OCI-LY7 (cell line): ENCODE measurements around the gene GRM4. TPM values are rescaled to one million over a fixed set of nuclear protein-coding genes. Genes with fewer than 3 reads are reported as not detected.

Experiments
- BruUV-seq: library from RNA; stranded (reverse); fragments of 400-500 nt; replicated peaks from 2 replicates; lab custom pipeline; 2021; lab: Mats Ljungman, UMichigan
- CTCF ChIA-PET: fragments of 300-600 bp; sonication (Branson Sonifier 250); formaldehyde crosslinking; loops from one replicate; lab custom pipeline; 2022; ENCODE audit warnings: antibody characterized with exemption; ENCODE audit not compliant: unreplicated experiment; lab: Charles Lee
- POLR2A ChIA-PET: fragments of 300-600 bp; sonication (Branson Sonifier 250); formaldehyde crosslinking; loops from one replicate; lab custom pipeline; 2022; ENCODE audit warnings: antibody characterized with exemption; lab: Charles Lee
- DNase-seq: peaks from one replicate; pipeline ENCODE4 v3.0.0-alpha.2; 2015; ENCODE audit warnings: low spot score
- H2AFZ ChIP-seq: fragments of 200-600 bp; sonication (generic), shearing (Covaris generic); 2 replicates; pipeline ENCODE4 v1.6.1; 2014; ENCODE audit warnings: mild to moderate bottlenecking, antibody characterized with exemption, low read length, moderate library complexity
- H3K27ac ChIP-seq: fragments of 200-600 bp; sonication (generic); 2 replicates; pipeline ENCODE4 v1.5.1; 2014; ENCODE audit warnings: mixed run types, low read depth, mild to moderate bottlenecking, moderate library complexity, low read length, inconsistent platforms; ENCODE audit not compliant: poor library complexity, severe bottlenecking
- H3K36me3 ChIP-seq: fragments of 200-600 bp; sonication (generic); 2 replicates; pipeline ENCODE4 v1.6.1; 2014; ENCODE audit warnings: mild to moderate bottlenecking, antibody characterized with exemption, low read length, moderate library complexity, mixed read lengths; ENCODE audit not compliant: insufficient read depth
- H3K4me1 ChIP-seq: fragments of 200-600 bp; sonication (generic); 2 replicates; pipeline ENCODE4 v1.5.1; 2014; ENCODE audit warnings: mild to moderate bottlenecking, low read length; ENCODE audit not compliant: insufficient read depth, poor library complexity, severe bottlenecking
- H3K4me2 ChIP-seq: fragments of 200-600 bp; sonication (generic); 2 replicates; pipeline ENCODE4 v1.6.1; 2014; ENCODE audit warnings: mild to moderate bottlenecking, low read length
- H3K4me3 ChIP-seq: fragments of 200-600 bp; sonication (generic); 2 replicates; pipeline ENCODE4 v1.5.1; 2014; ENCODE audit warnings: mild to moderate bottlenecking, low read depth, low read length; ENCODE audit not compliant: poor library complexity, severe bottlenecking
- H3K79me2 ChIP-seq: fragments of 200-600 bp; sonication (generic); 2 replicates; pipeline ENCODE4 v1.6.1; 2016; ENCODE audit warnings: low read depth, mild to moderate bottlenecking, low read length, moderate library complexity, mixed read lengths; ENCODE audit not compliant: insufficient read depth
- H3K9me2 ChIP-seq: fragments of 200-600 bp; sonication (generic); 2 replicates; pipeline ENCODE4 v1.6.1; 2016; ENCODE audit warnings: mild to moderate bottlenecking, low read length, mixed read lengths; ENCODE audit not compliant: insufficient read depth
- H3K9me3 ChIP-seq: fragments of 200-600 bp; sonication (generic); 2 replicates; pipeline ENCODE4 v1.6.1; 2014; ENCODE audit warnings: mild to moderate bottlenecking, mixed run types, low read length, mixed read lengths
- H4K20me1 ChIP-seq: fragments of 200-600 bp; sonication (generic); 2 replicates; pipeline ENCODE4 v1.6.1; 2014; ENCODE audit warnings: mild to moderate bottlenecking, antibody characterized with exemption, low read length, moderate library complexity, mixed read lengths; ENCODE audit not compliant: insufficient read depth
- EZH2phosphoT487 ChIP-seq: fragments of 200-600 bp; sonication (generic); IDR thresholded peaks from 2 replicates; pipeline ENCODE4 v1.6.1; 2018; ENCODE audit warnings: low read depth, borderline replicate concordance, mild to moderate bottlenecking, mixed run types, antibody characterized with exemption, low read length, moderate library complexity, mixed read lengths
- intact Hi-C: fragments of 100-400 bp; cut with micrococcal nuclease; formaldehyde crosslinking; loops from one replicate; pipeline ENCODE4 v1.10.0; 2022; ENCODE audit not compliant: unreplicated experiment
- total RNA-seq, 2 experiments: library from RNA; depleted of rRNA in 1 of 2; stranded (reverse); fragments of >200 nt in 1 of 2; shearing (Covaris generic) in 1 of 2; gene quantifications; 2 replicates each; pipeline ENCODE4 v1.2.3, GENCODE V29; 2014 to 2022
- TF ChIP-seq, protein P1 (sequence below): fragments of 200-600 bp; sonication (generic); conservative IDR thresholded peaks from 2 replicates; pipeline ENCODE4 v1.5.1; 2014; ENCODE audit warnings: mild to moderate bottlenecking, antibody characterized with exemption, low read length, moderate library complexity, mixed read lengths

The GRM4 gene
- total RNA-seq, 2 experiments from 2014 or later, result 0.73 to 1.3 TPM

DNA sequence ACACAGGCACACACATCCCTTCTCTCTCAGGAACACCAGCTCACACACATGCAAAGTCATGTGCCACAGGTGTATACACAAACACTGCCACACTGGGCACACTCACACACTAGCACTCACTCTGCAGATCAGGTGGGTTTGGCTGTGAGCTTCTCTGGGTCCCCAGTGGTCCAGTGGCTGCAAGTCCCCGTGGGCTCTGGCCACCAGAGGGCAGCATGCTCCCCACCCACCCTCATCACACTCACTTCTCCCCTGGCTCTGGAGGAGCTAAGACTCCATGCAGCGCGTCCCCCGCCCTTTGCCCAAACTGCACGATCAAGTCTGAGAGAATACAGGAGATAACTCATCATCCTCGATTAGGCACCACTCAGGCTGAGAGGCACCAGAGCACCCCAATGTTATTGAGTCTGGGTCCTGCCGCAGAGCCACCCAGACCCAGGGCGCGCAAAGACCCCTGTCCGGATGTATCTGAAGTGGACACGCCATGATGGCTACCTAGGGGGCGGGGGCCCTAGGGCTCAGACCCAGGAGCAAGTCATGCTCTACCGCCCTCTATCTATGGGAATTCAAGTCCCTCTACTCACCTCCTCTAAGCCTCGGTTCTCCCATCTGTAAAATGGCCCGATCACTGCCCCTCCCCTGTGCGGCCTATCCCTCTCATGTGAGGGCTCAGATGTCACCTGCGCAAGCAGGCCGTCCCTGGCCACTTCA lies 90.5 kb downstream of the GRM4 start:
- H3K4me1 ChIP-seq, result peaks cover 30% of the 10 kb centered on the region
- H3K79me2 ChIP-seq, result no peaks in the 10 kb centered on the region
- no peak overlapping the region for H3K4me2 ChIP-seq
- no peaks in the 10 kb centered on the region for H3K36me3 ChIP-seq
- no peak for TF ChIP-seq EZH2phosphoT487
- TF ChIP-seq, protein P1, sequence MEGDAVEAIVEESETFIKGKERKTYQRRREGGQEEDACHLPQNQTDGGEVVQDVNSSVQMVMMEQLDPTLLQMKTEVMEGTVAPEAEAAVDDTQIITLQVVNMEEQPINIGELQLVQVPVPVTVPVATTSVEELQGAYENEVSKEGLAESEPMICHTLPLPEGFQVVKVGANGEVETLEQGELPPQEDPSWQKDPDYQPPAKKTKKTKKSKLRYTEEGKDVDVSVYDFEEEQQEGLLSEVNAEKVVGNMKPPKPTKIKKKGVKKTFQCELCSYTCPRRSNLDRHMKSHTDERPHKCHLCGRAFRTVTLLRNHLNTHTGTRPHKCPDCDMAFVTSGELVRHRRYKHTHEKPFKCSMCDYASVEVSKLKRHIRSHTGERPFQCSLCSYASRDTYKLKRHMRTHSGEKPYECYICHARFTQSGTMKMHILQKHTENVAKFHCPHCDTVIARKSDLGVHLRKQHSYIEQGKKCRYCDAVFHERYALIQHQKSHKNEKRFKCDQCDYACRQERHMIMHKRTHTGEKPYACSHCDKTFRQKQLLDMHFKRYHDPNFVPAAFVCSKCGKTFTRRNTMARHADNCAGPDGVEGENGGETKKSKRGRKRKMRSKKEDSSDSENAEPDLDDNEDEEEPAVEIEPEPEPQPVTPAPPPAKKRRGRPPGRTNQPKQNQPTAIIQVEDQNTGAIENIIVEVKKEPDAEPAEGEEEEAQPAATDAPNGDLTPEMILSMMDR, result peak; percentile 94
- DNase-seq, result peak; percentile 83
- H3K27ac ChIP-seq, result no peak overlapping the region
- intact Hi-C loops, result loop anchor here (1.0 kb wide), 1 partner anchor 99 kb away; no protein-coding TSS in a partner anchor
- no peak overlapping the region for H3K4me3 ChIP-seq
- ChIA-PET POLR2A (interaction anchor here (0.5 to 1.0 kb wide), 3 partner anchors 14 to 173 kb away, joined by 3 read pairs; no protein-coding TSS in a partner anchor), CTCF (interaction anchor here (0.6 to 0.7 kb wide), 2 partner anchors 421 to 466 kb away, joined by 3 to 6 read pairs; no protein-coding TSS in a partner anchor)
- no peaks in the 10 kb centered on the region for H4K20me1 ChIP-seq
- H3K9me2 ChIP-seq, result no peaks in the 10 kb centered on the region
- H2AFZ ChIP-seq, result no peak overlapping the region; the same call in 1 of the 2 replicates
- BruUV-seq, result no TSS peak
- H3K9me3 ChIP-seq, result no peaks in the 10 kb centered on the region

DNA sequence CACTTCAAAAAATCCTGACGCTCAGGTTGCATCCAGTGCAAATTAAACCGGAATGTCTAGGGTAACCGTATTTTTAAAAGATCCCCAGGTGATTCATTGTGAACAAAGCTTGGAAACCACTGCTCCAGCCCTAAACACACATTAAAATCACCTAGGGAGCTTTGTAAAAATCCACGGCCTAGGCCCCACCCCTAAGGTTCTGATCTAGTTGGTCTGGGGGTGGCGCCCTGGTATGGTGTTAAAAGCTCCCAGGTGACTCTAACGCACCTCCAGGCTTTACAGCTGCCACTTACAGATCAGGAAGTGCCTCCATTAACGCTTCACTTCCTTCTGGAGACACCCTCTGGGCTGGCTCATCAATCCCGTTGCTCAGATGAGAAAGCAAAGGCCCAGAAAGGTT lies 92.2 kb downstream of the GRM4 start:
- H2AFZ ChIP-seq, result peak overlapping the region; percentile 51; the same call in 1 of the 2 replicates
- CTCF ChIA-PET, result interaction anchor here (0.8 to 1.1 kb wide), 2 partner anchors 16 to 101 kb away, joined by 3 read pairs; no protein-coding TSS in a partner anchor
- POLR2A ChIA-PET, result interaction anchor here (1.4 kb wide), 2 partner anchors 20 to 22 kb away, joined by 4 read pairs; no protein-coding TSS in a partner anchor
- BruUV-seq, result no TSS peak
- peaks cover 30% of the 10 kb centered on the region for H3K4me1 ChIP-seq
- no peaks in the 10 kb centered on the region for H3K9me3 ChIP-seq
- no peak for TF ChIP-seq EZH2phosphoT487
- TF ChIP-seq, protein P1, result no peak; the same call in 1 of the 2 replicates
- peak overlapping the region; percentile 12; the same call in 1 of the 2 replicates for H3K4me2 ChIP-seq
- no peak overlapping the region for H3K27ac ChIP-seq
- no peak overlapping the region for H3K4me3 ChIP-seq
- no peaks in the 10 kb centered on the region for H3K79me2 ChIP-seq
- no peaks in the 10 kb centered on the region for H3K36me3 ChIP-seq
- H4K20me1 ChIP-seq, result no peaks in the 10 kb centered on the region
- H3K9me2 ChIP-seq, result no peaks in the 10 kb centered on the region
- intact Hi-C loops, result no loop called here
- peak; percentile 62 for DNase-seq
